DND-41 (cell line): Measurements from ENCODE around the gene PID1.

Source experiments
- ATAC-seq: fragments of 200-7000 bp; cut with Tn5 transposase; 3 replicates; pipeline ENCODE4 v1.9.1; 2021; ENCODE audit warnings: low read depth; ENCODE audit not compliant: insufficient read depth
- DNase-seq: peaks from one replicate; pipeline ENCODE4 v3.0.0-alpha.2; 2020
- H2AFZ ChIP-seq: 2 replicates; pipeline ENCODE4 v1.6.0; 2012; ENCODE audit warnings: low read depth, low read length
- H3K27ac ChIP-seq: 2 replicates; pipeline ENCODE4 v1.5.1; 2012; ENCODE audit warnings: low read length, inconsistent platforms
- H3K27me3 ChIP-seq: fragments of 200-600 bp; sonication (generic); 2 replicates; pipeline ENCODE4 v1.6.0; 2012; ENCODE audit warnings: low read length, mild to moderate bottlenecking, inconsistent platforms; ENCODE audit not compliant: insufficient read depth, poor library complexity
- H3K36me3 ChIP-seq: 2 replicates; pipeline ENCODE4 v1.5.1; 2012; ENCODE audit warnings: low read length, inconsistent platforms; ENCODE audit not compliant: insufficient read depth
- H3K4me1 ChIP-seq: 2 replicates; pipeline ENCODE4 v1.5.1; 2012; ENCODE audit warnings: mild to moderate bottlenecking, low read length; ENCODE audit not compliant: insufficient read depth
- H3K4me2 ChIP-seq: 2 replicates; pipeline ENCODE4 v1.6.0; 2012; ENCODE audit warnings: mild to moderate bottlenecking, moderate library complexity, low read length, inconsistent platforms; ENCODE audit not compliant: insufficient read depth
- H3K4me3 ChIP-seq, 2 experiments: fragments of 200-600 bp in 1 of 2; shearing (Covaris generic) in 1 of 2; 2 replicates each; pipeline ENCODE4 v1.5.1; 2012 to 2016; ENCODE audit warnings: inconsistent platforms in 2 of 2, low read length in 2 of 2, mild to moderate bottlenecking in 2 of 2, low read depth in 1 of 2, moderate library complexity in 1 of 2
- H3K79me2 ChIP-seq: 2 replicates; pipeline ENCODE4 v1.6.0; 2012; ENCODE audit warnings: low read length, inconsistent platforms; ENCODE audit not compliant: insufficient read depth
- H3K9ac ChIP-seq: 2 replicates; pipeline ENCODE4 v1.6.0; 2012; ENCODE audit warnings: low read depth, mild to moderate bottlenecking, inconsistent platforms, low read length, moderate library complexity
- H3K9me3 ChIP-seq: 2 replicates; pipeline ENCODE4 v1.5.1; 2012; ENCODE audit warnings: low read length, moderate library complexity, mild to moderate bottlenecking, inconsistent platforms; ENCODE audit not compliant: insufficient read depth, severe bottlenecking
- H4K20me1 ChIP-seq: 2 replicates; pipeline ENCODE4 v1.6.0; 2012; ENCODE audit warnings: low read length; ENCODE audit not compliant: insufficient read depth
- CTCF ChIP-seq: IDR thresholded peaks from 2 replicates; pipeline ENCODE4 v1.5.1; 2012; ENCODE audit warnings: borderline replicate concordance, low read length, moderate library complexity, mild to moderate bottlenecking; ENCODE audit not compliant: poor library complexity, severe bottlenecking; ENCODE audit errors: extremely low read depth
- EZH2 ChIP-seq: IDR thresholded peaks from 3 replicates; pipeline ENCODE4 v1.6.1; 2012; ENCODE audit warnings: borderline replicate concordance, low read depth, mild to moderate bottlenecking, moderate library complexity, low read length, inconsistent platforms; ENCODE audit not compliant: severe bottlenecking

PID1 gene

DNA sequence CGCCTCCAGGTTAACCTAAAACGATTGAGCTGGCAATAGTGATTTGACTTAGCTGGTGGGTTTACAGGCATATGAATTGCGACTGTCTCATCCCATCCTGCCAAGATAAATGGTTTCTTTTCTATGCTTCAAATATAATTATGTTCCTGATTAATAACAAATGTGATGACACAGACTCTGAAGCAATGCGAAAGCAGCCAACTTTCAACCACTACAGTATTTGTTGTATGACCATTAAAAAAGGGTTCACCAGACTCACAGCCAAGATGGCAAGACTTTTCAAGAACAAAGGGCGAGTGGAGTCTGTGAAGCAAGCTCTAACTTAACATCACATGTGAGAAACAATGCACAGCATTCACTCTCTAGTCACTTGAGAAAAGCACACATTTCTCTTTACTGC, 186.6 kb downstream of the PID1 start:
- DNase-seq (no peak), ATAC-seq (no peak)
- H3K27ac ChIP-seq: no peak overlapping the region
- no peak overlapping the region for H3K4me2 ChIP-seq
- TF ChIP-seq CTCF: no peak
- no peak for TF ChIP-seq EZH2
- no peaks in the 10 kb centered on the region for H3K27me3 ChIP-seq
- no peaks in the 10 kb centered on the region for H3K36me3 ChIP-seq
- no peak overlapping the region for H3K4me3 ChIP-seq
- no peak overlapping the region for H3K9ac ChIP-seq
- no peak overlapping the region for H2AFZ ChIP-seq
- no peaks in the 10 kb centered on the region for H3K9me3 ChIP-seq
- H4K20me1 ChIP-seq: no peaks in the 10 kb centered on the region
- no peaks in the 10 kb centered on the region for H3K79me2 ChIP-seq
- no peaks in the 10 kb centered on the region for H3K4me1 ChIP-seq

DNA sequence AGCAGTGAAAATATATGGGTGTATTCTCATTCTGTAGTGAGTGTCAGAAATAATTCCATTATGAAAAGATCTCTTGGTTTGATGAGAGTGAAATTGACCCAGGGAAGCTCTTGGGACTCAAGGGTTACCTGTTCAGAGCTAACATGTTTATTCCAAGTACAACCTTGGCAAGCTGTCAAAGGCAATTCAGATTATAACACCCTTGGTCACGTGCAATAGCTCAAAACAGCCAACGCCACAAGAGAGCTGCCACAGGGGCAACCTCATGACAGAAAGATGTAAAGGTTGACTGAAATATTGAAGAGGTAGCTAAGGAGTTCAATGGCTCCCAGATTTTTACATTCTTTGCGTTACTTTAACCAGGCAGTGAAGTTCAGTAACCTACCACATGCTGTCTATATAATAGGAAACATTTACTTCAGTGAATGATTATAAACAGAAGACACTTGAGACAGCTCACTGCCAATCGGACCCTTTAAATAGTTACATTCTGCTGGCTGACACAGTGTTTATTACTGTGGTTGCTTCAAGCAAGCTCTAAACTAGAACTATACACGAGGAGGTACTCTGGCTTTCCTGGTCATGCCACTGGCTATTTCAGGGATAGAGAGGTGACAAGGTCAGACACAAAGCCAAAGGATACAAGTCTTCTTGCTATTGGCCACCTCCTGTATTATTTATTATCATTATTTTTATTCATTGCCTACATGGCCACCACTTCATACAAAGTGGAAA, 187.3 kb downstream of the PID1 start:
- H3K4me1 ChIP-seq: no peaks in the 10 kb centered on the region
- no peak overlapping the region for H3K9ac ChIP-seq
- H3K4me3 ChIP-seq: no peak overlapping the region
- no peak for ATAC-seq
- no peaks in the 10 kb centered on the region for H4K20me1 ChIP-seq
- TF ChIP-seq CTCF (no peak), EZH2 (no peak)
- no peak overlapping the region for H2AFZ ChIP-seq
- no peak for DNase-seq
- H3K27ac ChIP-seq: no peak overlapping the region
- H3K9me3 ChIP-seq: no peaks in the 10 kb centered on the region
- no peaks in the 10 kb centered on the region for H3K36me3 ChIP-seq
- H3K27me3 ChIP-seq: no peaks in the 10 kb centered on the region
- H3K4me2 ChIP-seq: no peak overlapping the region
- no peaks in the 10 kb centered on the region for H3K79me2 ChIP-seq

- no peak overlapping the region for H2AFZ ChIP-seq
Measured at GRCh38 chr2:229081411-229081810, 189.7 kb downstream of the PID1 start.

More at GRCh38 chr2:229081411-229081810, 189.7 kb downstream of the PID1 start:
- no peaks in the 10 kb centered on the region for H3K27me3 ChIP-seq
- H3K36me3 ChIP-seq: no peaks in the 10 kb centered on the region
- H4K20me1 ChIP-seq: no peaks in the 10 kb centered on the region
- H3K27ac ChIP-seq: no peak overlapping the region
- H3K9me3 ChIP-seq: no peaks in the 10 kb centered on the region
- no peak overlapping the region for H3K4me2 ChIP-seq
- no peak overlapping the region for H3K4me3 ChIP-seq
- H3K79me2 ChIP-seq: no peaks in the 10 kb centered on the region
- no peak overlapping the region for H3K9ac ChIP-seq
- ATAC-seq (no peak), DNase-seq (no peak)
- H3K4me1 ChIP-seq: no peaks in the 10 kb centered on the region
- TF ChIP-seq CTCF: no peak
- TF ChIP-seq EZH2: no peak
